NCI-H2171 (cell line): ENCODE measurements around the gene KLK12.

Experiments used
- DNase-seq: peaks from one replicate; lab custom pipeline; 2025; lab: John Stamatoyannopoulos, UW

Gene KLK12, protein sequence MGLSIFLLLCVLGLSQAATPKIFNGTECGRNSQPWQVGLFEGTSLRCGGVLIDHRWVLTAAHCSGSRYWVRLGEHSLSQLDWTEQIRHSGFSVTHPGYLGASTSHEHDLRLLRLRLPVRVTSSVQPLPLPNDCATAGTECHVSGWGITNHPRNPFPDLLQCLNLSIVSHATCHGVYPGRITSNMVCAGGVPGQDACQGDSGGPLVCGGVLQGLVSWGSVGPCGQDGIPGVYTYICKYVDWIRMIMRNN

DNA sequence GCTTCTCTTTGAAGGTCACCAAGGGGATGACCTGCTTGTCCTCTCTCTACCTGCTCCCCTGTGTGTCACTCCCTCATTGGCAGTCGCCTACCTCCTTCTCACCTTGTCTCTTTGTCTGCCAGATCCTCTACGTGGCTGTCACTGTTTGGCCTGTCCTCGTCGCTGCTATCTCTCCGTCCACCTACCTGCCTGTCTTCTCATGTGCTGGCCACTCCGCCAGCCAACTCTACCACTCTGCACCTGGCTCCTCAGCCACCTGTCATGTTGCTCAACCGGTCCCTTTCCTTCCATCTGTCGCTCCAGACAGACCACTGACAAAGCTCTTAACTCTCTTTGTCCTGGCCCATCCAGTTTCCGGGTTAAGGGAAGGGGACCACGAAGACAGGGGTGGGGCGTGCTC is at the start of gene KLK12:
Gene KLK12 (minus strand): TSS at position 299 of the 400 bp plus-strand sequence. CDS start 381 bp downstream, outside the sequence.
- DNase-seq = no peak

DNA sequence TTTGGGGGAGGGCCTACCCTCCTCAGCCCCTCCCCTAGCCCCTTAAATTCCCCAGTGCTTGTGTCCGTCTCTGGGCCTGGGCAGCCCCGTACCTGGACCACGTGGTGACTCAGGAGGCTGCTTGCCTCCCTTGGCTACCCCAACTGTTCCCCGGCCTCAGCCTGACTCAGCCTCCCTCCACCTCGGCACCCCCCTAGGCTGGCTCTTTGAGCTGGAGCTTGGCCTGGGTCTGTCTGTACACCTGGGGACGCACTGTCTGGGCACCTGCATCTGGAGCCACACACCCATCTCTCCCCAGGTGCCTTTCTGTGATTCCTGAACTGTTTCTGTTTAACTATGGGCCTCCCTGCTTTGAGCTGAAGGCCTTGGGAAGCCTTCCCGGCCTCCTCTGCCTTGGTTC is 49.7 kb upstream of the KLK12 start:
- DNase-seq = no peak

DNA sequence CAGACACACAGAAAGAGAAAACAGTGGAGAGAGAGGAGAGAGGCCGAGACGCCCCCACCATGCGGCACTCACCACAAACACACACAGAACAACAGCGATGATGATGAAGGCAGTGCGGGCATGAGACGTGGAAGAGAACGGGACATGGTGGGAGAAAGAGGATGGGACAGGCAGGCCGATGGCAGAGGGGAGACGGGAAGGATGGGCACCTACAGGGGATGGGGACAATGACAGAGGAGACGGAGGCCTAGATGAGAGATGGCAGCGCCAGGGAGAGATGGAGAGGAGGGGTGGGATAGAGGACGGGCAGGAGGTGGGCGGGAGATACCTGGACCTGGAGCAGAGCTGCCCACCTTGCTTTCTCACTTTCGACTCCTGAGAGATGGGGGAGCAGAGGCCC is 49.0 kb upstream of the KLK12 start:
- no peak for DNase-seq

DNA sequence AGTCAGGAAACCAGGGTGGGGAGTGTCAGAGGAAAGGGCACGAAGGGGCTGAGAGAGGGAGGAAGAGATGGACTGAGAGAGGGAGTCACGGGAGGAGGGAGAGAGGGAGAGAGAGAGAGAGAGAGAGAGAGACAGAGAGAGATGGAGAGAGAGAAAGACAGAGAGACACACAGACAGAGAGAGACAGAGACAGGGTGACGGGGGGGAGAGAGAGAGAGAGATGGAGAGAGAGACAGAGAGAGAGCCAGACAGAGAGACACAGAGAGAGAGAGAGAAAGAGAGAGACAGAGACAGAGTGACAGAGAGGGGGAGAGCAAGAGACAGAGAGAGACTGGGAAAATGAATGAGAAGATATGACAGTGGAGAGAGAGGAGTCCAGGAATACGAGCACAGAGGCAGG is 48.4 kb upstream of the KLK12 start:
- DNase-seq = no peak

DNA sequence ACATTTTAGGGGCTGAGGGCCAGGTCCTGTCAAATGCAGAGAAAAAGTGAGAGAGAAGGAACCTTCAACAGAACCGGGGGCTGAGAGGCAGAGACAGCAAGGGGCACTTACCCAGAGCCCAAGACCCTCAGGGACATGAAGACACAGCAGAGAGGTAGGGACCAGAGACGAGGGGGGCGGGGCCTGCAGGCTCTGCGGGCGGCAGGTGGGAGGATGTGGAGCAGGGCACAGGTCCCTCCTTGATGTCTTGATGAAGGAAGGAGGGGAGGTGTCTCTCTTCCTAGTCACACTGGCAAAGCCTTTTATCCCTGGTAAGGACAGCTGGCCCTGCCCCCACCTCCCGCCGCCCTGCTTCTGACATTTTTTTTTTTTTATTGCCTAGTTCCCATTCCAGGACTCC is 47.8 kb upstream of the KLK12 start, which contains the start of gene KLK14:
Gene KLK14 (minus strand): TSS at position 277 of the 400 bp plus-strand sequence. CDS start 273 bp downstream, at position 4.
- no peak for DNase-seq

DNA sequence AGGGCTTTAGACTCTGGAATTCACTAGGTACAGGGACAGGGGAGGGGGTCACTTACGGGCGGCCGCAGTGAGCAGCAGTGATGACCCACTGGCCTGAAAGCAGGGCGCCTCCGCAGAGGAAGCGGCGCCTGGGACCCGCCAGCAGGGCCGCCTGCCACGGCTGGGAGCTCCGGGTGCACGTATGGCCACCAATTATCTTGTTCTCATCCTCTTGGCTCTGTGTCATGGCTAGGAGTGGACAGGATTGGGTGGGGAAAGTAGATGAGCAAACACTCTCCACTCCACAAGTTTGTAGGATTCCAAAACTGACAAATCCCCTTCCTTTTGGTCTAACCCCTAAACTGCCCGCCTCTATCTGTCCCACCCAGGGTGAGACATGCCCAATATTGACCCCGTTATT is 46.7 kb upstream of the KLK12 start:
- no peak for DNase-seq

DNA sequence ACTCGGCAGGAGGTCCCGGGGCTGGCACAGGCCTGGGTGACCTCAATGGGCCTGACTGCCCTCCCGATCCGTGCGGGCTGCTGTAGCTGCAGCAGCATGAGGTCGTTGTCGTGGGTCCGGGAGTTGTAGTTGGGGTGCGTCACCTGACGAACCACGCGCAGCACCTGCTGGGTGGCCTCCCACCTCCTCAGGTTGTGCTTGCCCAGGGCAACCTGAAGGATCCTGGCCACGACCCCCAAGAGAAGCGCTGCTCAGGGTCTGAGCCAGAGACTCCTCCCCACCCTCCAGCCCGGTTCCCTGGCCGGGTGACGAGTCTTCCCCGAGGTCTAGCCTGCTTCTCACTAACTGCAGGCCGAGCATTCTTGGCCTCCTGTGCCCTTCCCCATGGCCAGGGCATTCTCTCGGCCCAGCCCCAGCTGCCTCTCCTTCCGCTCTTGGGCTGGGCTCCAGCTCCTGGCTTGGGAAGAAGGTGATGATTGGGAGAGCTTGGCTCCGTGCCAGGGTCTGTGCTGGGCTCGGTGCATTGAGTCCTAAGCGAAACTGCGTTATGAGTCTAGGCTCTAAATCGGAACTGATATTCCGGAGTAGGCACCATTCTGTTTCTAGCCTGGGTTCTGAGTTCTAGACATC is 44.8 kb upstream of the KLK12 start:
- DNase-seq = no peak

DNA sequence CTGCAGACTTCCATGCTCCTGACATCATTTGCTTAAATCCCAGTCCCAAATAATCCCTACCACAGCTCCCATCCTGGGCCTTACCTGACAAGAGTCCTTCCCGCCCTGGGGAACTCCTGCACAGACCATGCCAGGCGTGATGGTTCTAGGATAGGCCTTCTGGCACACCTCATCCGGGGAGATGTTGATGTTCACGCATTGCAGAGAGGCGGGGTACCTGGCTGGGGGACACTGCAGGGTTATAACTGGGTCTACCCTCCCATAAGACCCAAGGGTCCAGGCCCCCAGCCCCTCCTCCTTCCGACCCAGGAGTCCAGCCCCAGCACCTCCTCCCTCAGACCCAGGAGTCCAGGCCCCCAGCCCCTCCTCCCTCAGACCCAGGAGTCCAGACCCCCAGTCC is 43.9 kb upstream of the KLK12 start:
- no peak for DNase-seq

DNA sequence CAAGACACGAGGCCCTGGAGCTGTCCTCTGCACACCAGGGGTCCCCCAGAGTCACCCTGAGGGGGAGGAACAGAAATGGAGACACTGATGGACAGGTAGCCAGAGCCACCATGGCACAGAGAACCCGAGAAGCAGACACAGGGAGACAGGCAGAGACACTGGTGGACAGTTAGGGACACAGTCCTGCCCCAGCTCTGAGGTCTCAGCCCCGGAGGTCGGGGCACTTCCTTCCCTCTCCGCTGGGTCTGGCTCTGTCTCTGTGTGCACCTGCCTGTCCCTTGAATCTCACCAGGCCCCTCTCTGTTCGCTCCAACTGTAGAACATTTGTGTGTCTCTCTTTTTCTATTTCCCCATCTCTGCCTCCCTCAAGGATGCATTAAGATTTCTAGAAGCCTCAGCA is 43.3 kb upstream of the KLK12 start:
- no peak for DNase-seq

DNA sequence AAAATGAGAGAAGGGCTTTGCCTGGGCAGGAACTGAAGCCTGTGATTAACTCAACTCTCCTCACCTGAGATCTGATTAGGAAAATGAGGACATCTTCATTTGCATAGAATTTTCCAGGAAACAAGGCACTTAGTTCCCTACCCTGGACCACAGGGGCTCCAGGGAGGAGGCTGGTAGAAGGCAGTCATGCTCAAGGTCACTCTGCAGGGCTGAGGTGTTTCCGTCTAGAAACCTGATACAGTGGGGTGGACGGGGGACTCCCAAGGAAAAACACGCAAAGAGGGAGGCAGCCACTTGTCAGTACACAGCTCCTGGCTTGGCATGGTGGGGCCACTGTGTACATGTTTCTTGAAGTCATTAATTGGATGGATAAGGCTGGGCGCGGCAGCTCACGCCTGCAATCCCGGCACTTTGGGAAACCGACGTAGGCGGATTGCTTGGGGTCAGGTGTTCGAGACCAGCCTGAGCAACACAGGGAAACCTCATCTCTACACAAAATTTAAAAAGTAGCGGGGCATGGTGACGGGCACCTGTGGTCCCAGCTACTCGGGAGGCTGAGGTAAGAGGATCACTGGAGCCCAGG is 41.9 kb upstream of the KLK12 start:
- DNase-seq = no peak

DNA sequence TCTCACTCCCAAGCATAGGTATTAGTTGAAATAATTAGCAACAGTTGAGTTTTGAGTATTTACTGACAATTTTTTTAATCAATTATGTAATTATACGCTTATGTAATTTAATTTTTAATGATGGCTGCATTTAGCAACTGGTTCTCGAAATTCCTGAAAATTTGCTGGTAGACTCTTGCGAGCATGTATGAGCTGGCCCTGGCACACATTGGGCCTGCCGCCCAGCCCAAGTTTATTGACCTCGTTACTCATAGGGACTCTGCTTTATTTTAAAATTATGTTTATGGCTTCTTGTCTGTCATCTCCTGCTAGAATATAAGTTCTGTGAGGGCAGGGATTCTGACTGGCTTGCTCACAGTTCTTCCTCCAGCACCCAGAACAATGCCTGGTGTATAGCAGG is 41.2 kb upstream of the KLK12 start:
- no peak for DNase-seq

DNA sequence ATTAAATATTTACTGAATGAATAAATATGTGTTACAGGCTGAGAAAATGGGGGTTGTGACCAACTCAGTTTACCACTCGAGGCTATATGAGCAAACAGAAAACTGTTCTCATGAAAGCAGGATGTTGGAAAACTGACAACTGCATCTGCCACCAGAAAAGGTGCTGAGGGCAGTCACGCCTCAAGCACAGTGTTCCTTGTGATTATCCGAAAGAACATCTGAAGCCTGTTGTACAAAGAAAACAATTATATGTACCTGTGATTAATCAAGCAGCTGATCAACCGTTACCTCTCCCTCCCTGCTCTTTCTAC is 36.2 kb upstream of the KLK12 start:
- DNase-seq = no peak

DNA sequence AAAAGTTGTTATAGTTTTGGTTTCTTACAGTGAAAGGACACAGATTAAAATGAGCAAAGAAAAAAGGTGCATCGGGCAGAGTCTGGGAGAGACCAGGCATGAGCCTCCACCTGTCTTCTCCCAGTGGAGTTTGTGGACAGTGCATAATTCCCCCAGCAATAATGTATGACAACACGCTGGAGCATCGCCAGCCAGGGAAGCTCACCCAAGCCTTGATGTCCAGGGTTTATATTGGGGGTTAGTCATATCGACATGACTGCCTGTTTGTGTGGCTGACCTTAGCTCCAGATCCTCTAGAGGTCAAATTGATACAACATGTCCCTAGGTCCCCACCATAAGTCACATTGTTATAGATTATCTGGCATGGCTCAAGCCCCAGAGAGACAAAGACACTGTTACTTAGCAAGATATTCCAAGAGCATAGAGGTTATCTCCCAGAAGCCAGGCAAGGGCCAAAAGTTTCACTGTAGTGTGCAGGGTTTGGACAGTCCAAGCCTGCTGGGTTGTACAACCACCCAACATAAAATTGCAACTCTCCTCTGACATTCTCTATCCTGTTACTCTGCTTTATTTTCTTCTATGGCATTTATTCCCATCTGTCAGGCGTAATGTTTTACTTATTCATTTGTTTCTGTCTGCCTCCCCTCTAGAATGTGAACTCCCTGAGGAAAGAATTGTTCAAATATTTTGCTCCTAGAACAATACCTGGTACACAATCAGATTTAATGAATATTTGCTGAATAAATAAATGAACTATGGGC is 35.7 kb upstream of the KLK12 start:
- no peak for DNase-seq

DNA sequence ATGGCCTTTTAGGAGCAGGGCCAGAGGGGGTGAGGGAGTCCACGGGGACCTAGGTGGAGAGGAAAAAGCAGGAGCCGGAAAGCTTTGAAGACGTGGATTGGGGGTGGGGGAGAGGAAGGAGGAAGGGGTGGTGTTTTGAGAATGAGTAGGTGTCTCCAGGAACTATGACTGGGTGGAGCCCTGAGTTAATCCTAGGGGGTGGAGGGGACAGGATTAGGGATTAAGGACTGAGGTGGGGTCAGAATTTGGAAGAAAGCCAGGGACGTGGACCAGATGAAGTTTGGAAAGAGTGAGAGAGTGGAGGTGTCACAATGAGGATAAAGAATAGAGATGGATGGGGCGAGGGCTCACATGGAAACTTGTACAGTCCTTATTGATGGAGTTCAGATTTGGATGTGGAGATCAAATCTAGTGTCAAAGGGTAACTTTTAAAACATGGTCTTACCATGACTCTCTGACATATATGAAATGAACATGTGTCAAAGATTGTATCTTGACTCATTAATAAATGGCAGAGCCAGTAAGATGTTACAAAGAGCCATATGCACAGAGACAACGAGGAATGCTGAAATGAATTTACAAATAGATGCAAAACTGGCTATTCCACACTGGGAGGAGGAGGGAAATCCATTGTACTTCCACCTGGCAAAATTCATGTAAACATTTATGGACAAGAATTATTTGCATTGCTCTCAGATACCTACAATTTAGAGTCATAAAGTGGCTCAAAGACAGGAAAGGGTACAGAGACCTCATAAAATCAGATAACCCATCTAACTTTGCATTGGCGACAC is 31.8 kb upstream of the KLK12 start:
- DNase-seq = no peak

DNA sequence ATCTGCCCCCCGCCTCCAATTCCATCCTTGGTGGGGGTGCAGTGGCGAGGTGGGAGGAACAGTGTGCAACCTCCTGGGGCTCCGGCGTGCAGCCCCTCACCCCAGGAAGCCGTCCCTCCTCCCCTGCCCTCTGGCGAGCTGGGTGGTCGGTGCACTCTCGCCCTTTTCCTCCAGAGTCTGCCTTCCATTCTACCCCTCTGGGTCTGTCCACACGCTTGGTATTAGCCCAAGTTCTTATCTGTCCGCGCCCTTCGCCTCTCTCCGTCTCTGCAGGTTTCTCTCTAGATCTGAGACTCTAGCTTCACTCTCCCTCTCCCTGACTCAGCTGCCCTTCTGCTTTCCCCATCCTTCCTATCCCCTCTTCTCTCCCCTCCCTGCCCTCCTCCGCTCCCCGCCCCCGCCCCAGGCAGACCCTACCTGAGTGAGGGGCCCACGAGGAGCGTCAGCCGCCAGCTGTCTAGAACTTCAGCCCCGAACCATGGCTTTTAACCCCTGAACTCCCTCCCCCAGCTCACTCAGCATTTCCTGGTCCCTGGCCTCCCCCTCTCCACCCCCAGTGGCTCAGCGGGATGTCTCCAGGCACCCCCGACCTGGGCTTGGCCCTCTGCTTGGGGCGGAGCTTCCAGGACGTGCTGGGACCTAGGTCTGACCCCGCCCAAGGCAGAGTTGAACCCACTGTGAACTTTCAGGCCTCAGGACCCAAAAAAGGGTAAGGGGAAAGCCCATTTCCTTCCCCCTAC is 30.6 kb upstream of the KLK12 start:
- no peak for DNase-seq

DNA sequence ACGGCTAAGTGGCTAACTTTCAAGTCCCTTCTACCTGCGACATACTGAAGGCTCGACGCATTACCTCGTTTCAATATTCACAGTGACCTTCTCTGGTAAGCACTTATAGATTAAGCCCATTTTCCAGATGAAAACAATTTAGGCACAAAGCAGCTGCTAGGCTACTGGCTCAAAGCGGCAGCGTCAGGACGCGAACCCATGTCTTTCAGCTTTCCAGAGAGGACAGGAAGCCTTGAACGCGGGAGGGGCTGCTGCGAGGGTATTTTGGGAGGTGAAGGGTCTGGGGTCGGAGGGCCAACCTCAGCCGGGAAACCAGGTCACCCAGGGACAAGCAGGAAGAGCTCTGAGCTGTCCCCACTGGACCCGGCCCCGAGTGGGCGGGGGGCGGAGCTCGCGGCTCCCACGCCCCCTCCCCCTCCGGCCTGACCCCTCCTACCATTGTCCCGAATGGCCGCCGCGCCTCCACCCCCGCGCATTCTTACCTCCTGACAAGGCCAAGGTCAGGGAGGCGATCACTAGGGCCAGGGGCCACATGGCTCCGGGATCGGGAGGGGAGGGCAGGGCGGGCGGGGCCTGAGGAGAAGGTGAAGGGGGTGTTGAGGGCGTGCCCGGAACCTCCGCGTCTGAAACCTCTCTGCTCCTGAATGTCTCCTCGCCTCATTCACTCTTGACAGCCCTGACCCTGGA is 29.9 kb upstream of the KLK12 start, which contains the start of gene KLK13:
Gene KLK13 (minus strand): TSS at position 559 of the 687 bp plus-strand sequence. CDS start 25 bp downstream, at position 534.
- no peak for DNase-seq

DNA sequence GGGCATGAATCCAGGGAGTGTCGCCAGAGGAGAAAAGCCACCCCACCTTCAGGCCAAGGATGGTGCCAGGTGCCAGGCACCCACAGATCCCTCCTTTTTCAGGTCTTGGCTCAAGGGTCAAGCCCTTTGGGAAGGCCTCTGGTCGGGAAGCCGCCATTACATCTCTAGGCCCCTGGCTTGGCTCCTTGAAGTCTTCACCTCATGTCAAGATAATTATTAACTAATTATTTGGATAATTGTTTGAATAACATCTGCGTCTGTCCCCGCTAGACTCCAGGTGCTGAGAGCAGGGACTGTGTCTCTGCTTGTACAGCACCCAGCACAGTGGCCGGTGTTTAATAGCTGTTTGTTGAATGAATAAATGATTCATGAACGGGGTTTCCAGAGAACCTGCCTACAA is 28.9 kb upstream of the KLK12 start:
- DNase-seq = no peak

DNA sequence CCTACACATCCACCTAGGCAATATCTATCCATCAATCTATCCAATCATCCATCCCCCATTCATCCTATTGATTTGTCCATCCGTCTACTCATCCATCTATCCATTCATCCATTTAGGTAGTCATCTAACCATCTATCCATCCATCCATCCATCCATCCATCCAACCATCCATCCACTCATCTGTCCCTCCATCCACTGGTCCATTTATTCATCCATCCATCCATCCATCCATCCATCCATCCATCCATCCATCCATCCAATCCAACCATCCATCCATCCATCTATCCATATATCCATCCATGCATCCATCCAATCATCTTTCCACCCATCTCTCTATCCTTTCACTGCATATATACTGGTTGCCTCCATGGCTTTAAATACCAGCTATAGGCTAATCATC is 26.2 kb upstream of the KLK12 start:
- DNase-seq = no peak

DNA sequence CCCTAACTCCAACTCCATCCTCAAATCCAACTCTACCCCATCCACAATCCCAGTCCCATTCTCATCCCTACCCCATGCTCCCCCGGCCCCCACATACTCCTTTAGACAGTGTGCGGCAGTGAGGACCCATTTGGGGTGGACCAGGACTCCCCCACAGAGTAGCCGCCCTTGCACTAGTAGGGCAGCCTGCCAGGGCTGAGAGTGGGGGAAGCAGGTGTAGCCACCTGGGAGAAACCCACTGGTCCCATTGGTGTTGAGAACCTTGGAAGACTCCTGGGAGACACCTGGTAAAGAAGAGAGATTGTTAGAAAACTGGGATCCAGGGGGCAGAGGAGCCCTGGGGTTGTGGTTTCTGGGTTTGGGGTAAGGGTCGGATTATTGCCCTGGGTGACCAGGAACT is 25.5 kb upstream of the KLK12 start:
- DNase-seq = no peak

DNA sequence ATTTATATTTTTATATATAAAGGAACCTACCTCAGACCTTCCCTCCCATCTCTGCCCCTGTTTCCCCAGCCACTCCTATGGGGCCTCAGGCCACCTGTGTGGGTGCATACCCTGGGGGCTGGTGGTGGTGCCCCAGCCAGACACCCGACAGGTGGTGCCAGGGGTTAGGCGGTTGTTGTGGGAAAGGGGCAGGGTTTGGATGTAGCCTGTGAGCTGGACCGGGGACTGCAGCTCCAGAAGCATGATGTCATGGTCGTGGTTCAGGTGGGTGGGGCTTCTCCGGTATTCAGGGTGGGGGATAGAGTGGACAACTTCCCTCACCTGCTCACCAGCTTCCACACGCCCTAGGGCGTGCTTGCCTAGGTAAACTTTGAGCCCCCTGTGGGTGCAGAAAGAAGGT is 24.9 kb upstream of the KLK12 start:
- no peak for DNase-seq

DNA sequence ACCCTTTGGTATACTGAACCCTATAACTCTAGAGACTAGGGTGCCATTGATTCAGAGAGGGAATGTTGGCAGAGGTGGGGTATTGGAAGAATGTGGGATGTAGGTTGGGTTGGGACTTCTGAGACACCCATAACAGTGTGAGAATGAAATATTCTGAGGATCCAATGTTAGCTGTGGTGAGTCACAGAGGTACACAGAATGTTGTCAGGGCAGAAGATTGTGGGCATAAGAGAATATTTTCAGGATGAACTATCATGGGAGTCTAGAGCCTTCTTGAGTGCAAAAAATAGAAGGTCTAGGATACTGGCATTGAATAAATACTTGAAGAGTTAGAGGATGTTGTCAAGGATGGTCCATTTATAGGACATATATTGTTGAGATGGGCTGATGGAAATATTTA is 21.1 kb upstream of the KLK12 start:
- no peak for DNase-seq
